ENCODE results near the gene LCP1. TPM values are rescaled to one million over a fixed set of nuclear protein-coding genes. Genes with fewer than 3 reads are reported as not detected.

Gene LCP1
- total and polyA plus RNA-seq, 2 of the 13 experiments (the other 11 are each of a cell fraction or from before 2014, with no cell fraction given): 1.6 TPM

- Histone ChIP-seq H3K27ac (ENCODE audit: extremely low read length, insufficient read depth, low read length) (no peak overlapping the region), H3K4me2 (ENCODE audit: low read depth, low read length) (no peak overlapping the region), H3K79me2 (ENCODE audit: insufficient read depth, low read length) (no peaks in the 10 kb centered on the region), H3K4me1 (ENCODE audit: insufficient read depth, low read length) (peaks cover 12% of the 10 kb centered on the region; the same call in 1 of the 2 replicates), H2AFZ (ENCODE audit: low read length) (no peak overlapping the region), H3K9ac (ENCODE audit: insufficient read depth, low read depth, low read length) (no peak overlapping the region), H3K4me3 (replicated peaks in 1 of 3; ENCODE audit: insufficient read depth in 1 of 3, low read depth in 2 of 3, low read length in 3 of 3) (no peak overlapping the region), H3K36me3 (replicated peaks in 1 of 2; ENCODE audit: control insufficient read depth in 1 of 2, insufficient read depth in 2 of 2, low read length in 2 of 2) (no peaks in the 10 kb centered on the region), H3K9me3 (ENCODE audit: low read length) (no peaks in the 10 kb centered on the region), H4K20me1 (ENCODE audit: insufficient read depth, low read length) (no peaks in the 10 kb centered on the region), H3K27me3 (ENCODE audit: control insufficient read depth in 1 of 2, insufficient read depth in 2 of 2, low read length in 2 of 2) (no peaks in the 10 kb centered on the region)
- ATAC-seq (no peak; the same call in 2 of the 3 replicates), DNase-seq (ENCODE audit: low spot score) (no peak), FAIRE-seq (no peak)
- TF ChIP-seq ZNF7 (CRISPR knock-in tag; IDR thresholded peaks at IDR 0.05): no peak
- TF ChIP-seq ZNF746 (CRISPR knock-in tag; IDR thresholded peaks at IDR 0.05): no peak
- TF ChIP-seq, protein P1, sequence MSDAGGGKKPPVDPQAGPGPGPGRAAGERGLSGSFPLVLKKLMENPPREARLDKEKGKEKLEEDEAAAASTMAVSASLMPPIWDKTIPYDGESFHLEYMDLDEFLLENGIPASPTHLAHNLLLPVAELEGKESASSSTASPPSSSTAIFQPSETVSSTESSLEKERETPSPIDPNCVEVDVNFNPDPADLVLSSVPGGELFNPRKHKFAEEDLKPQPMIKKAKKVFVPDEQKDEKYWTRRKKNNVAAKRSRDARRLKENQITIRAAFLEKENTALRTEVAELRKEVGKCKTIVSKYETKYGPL (CRISPR knock-in tag; IDR thresholded peaks at IDR 0.05): no peak
- TF ChIP-seq, protein P2, sequence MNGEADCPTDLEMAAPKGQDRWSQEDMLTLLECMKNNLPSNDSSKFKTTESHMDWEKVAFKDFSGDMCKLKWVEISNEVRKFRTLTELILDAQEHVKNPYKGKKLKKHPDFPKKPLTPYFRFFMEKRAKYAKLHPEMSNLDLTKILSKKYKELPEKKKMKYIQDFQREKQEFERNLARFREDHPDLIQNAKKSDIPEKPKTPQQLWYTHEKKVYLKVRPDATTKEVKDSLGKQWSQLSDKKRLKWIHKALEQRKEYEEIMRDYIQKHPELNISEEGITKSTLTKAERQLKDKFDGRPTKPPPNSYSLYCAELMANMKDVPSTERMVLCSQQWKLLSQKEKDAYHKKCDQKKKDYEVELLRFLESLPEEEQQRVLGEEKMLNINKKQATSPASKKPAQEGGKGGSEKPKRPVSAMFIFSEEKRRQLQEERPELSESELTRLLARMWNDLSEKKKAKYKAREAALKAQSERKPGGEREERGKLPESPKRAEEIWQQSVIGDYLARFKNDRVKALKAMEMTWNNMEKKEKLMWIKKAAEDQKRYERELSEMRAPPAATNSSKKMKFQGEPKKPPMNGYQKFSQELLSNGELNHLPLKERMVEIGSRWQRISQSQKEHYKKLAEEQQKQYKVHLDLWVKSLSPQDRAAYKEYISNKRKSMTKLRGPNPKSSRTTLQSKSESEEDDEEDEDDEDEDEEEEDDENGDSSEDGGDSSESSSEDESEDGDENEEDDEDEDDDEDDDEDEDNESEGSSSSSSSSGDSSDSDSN (CRISPR knock-in tag; IDR thresholded peaks at IDR 0.05): no peak
- TF ChIP-seq RFXANK (CRISPR knock-in tag; IDR thresholded peaks at IDR 0.05): no peak
- no peak for TF ChIP-seq SNRNP70 (IDR thresholded peaks at IDR 0.05; ENCODE audit: low read depth, low read length)
- TF ChIP-seq DR1 (CRISPR knock-in tag; IDR thresholded peaks at IDR 0.05): no peak
- TF ChIP-seq ZSCAN30 (CRISPR knock-in tag; IDR thresholded peaks at IDR 0.05): no peak
- TF ChIP-seq ZNF616 (CRISPR knock-in tag; IDR thresholded peaks at IDR 0.05; ENCODE audit: low read depth): no peak
- TF ChIP-seq ZNF441 (CRISPR knock-in tag; IDR thresholded peaks at IDR 0.05; ENCODE audit: borderline replicate concordance): no peak
- 25% methylated on average over 4 of the region's 8 CpGs for WGBS (ENCODE audit: low lambda C conversion rate)
- CTCF ChIA-PET (ENCODE audit: low intra/inter-chr PET ratio, low total read pairs): no interaction called here
- POLR2A ChIA-PET: no interaction called here
- in situ Hi-C loops (cut with HindIII; ENCODE audit: extremely low pct_ligation_motif_present, low pct_unique_long_range_greater_than_20kb): no loop called here
- intact Hi-C loops (cut with micrococcal nuclease; ENCODE audit: unreplicated experiment): no loop called here
- BruUV-seq (replicated peaks): no TSS peak
Measured at GRCh38 chr13:46168341-46168740, 13.6 kb downstream of the LCP1 start.
